CD4-positive, alpha-beta T cell treated with Interleukin-2 at 100 ng/mL for 4 hours (primary cell): ENCODE measurements around the gene ADGRV1.
"Not testable (repeated sequence)": the region's sequence is repeated elsewhere in the genome, so short reads cannot be mapped to it uniquely, and the experiment has no call there.

ENCODE experiments used
- DNase-seq: peaks from one replicate; pipeline ENCODE4 v3.0.0-alpha.2; 2020; ENCODE audit warnings: low spot score

Gene ADGRV1

DNA sequence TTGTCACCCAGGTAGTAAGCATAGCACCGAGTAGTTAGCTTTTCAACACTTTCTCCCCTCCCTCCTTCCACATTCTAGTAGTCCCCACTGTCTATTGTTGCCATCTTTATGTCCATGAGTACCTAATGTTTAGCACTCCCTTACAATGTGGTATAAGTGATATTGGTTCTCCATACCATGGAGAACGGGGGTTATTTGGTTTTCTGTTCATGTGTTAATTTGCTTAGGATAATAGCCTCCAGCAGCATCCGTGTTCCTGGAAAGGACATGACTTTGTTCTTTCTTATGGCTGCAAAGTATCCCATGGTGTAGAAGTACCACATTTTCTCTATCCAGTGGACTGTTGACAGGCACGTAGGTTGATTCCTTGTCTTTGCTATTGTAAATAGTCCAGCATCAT is 353.9 kb downstream of the ADGRV1 start:
- no peak for DNase-seq

DNA sequence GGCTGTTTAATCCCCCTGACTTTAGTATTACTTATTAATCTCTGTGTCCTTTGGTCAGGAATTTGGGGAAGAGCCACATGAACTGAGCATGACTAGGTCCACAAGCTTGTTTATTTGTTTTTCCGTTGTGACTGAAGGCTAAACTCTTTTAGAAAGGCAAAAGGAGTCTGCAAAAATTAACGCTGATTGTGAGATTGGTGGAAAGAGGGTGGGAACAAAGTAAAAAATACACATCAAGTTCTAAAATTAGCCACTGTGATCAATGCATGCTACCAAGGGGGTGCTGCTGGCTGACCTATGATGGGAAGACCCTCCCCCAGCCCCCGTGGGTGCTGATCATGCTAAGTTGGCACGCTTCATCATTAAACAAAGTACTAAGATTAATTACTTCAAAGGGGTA is 356.8 kb downstream of the ADGRV1 start:
- DNase-seq: no peak

DNA sequence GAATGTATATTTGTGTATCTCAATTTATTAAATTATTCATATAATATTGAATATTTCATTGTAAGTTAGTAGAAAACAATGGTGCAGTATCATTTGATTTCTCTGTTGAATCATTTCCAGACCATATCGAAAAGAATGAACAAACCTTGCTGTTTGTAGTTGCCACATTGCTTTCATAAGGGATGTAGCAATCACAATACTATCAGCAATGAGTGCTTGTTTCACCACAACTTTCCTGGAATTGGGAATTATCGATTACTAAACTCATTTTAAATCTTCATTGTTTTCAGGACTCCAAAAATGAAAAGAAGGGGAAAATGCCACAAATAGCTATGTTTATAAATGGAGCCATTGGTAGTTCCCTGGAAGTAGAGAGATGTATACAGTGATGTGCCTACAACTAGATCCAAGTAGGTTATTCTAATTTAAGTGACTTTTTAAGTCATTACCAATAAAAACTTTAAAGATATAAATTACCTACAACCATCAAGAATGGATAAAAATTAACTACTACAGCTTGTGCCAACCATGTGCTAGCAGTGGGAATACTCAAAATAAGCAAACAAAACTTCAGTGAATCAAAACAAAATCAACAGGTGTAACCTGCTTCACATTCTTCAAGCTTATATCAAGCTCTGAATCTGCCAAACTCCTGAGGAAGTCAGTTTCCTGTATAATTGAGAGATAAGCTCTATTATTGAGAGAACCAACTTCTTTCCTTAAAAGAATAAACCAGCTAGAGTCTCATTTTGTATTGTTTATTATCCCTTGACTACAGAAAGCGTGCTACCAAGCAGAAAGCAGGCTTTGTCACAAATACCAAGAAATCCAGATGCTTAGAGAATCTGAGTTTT is 358.6 kb downstream of the ADGRV1 start:
- no peak for DNase-seq

GRCh38 chr5:90917928-90918668 is 359.5 kb downstream of the ADGRV1 start:
- no peak for DNase-seq

- DNase-seq: no peak
These were observed 362.9 kb downstream of the ADGRV1 start for GRCh38 chr5:90921418-90921973.

DNA sequence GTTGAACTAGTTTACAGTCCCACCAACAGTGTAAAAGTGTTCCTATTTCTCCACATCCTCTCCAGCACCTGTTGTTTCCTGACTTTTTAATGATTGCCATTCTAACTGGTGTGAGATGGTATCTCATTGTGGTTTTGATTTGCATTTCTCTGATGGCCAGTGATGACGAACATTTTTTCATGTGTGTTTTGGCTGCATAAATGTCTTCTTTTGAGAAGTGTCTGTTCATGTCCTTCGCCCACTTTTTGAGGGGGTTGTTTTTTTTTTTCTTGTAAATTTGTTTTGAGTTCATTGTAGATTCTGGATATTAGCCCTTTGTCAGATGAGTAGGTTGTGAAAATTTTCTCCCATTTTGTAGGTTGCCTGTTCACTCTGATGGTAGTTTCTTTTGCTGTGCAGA is 365.6 kb downstream of the ADGRV1 start:
- DNase-seq: not testable (repeated sequence)

DNA sequence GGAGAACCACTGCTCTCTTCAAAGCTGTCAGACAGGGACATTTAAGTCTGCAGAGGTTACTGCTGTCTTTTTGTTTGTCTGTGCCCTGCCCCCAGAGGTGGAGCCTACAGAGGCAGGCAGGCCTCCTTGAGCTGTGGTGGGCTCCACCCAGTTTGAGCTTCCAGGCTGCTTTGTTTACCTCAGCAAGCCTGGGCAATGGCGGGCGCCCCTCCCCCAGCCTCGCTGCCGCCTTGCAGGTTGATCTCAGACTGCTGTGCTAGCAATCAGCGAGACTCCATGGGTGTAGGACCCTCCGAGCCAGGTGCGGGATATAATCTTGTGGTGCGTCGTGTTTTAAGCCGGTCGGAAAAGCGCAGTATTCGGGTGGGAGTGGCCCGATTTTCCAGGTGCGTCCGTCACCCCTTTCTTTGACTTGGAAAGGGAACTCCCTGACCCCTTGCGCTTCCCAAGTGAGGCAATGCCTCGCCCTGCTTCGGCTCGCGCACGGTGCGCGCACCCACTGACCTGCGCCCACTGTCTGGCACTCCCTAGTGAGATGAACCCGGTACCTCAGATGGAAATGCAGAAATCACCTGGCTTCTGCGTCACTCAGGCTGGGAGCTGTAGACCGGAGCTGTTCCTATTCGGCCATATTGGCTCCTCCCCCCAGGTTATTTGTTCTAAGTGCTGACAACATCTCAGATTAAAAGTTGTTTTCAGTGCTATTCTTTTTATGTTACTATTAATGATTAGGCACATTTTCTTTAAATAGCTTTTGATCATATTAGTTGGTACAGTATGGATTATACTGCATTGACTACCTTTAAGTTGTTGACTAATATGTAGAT is 370.6 kb downstream of the ADGRV1 start:
- not testable (repeated sequence) for DNase-seq

DNA sequence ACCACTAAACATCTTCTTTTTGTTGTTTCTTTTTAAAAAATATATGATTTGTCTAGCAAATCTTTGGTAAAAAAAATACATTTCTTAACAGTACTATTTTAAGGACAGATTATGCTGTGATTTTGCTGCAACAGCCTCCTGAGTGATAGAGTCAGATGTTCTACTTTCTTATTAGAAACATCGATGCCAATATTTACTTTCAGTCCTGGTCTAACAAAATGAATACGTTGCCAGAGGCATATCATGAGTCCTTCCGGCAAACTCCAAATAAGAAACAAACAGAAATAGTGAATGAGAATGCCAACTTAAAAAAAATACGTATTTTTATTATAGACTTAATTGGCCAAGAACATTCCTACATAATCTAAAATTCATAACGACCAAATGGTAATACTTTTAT is 371.5 kb downstream of the ADGRV1 start:
- DNase-seq: no peak

DNA sequence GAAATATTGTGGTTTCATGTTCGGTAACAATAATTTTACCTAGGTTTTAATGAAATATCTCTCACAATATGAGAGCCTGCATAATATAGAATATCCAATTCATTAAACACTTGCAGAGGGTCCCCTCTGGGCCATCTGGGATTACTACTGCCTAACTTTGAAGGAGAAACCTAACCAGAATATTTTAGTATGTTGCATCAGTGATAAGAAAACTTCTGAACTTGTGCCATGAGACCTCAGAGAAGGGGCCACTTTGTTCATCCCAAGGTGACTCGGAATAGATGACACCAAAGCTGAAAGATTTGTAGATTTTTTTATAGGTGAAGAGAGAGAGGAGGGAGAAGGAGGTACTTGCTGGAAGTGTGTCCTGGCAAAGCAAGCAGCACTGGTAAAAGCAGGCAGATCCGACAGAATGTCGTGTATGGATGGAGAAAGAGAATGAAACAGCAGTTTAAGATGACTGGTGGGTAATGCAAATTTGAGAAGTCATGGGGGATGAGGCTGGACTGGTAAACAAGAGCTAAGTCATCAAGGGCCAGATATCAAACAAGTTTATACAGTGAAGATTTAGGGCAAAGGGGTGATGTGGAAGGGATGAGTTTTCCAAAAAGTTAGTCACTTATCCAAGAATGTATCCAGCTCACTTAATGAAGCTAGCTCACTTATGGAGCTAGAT is 372.3 kb downstream of the ADGRV1 start:
- DNase-seq: no peak

GRCh38 chr5:90932052-90932699 is 373.6 kb downstream of the ADGRV1 start:
- DNase-seq: peak; percentile 50

GRCh38 chr5:90933298-90933697 is 374.7 kb downstream of the ADGRV1 start:
- no peak for DNase-seq

- DNase-seq: no peak
These were observed 375.6 kb downstream of the ADGRV1 start for GRCh38 chr5:90934091-90934719.

DNA sequence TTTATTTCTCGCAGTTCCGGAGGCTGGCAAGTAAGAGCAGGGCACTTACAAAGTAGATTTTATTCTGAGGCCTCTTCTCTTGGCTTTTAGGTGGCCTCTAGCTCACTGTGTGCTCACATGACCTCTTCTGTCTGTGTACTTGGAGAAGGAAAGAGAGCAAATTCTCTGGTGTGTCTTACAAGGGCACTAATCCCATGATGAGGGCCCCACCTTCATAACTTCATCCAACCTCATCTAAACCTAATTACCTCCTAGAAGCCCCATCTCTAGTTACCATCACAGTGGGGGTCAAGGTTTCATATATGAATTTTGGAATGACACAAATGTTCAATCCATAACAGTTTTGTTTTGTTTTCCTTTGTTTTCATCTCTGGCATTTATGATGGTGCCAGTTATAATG is 376.1 kb downstream of the ADGRV1 start:
- DNase-seq: no peak

GRCh38 chr5:90939211-90939610 is 380.6 kb downstream of the ADGRV1 start:
- no peak for DNase-seq

- peak; percentile 31 for DNase-seq
These were observed 381.8 kb downstream of the ADGRV1 start for GRCh38 chr5:90940227-90940995.

- no peak for DNase-seq
These were observed 382.6 kb downstream of the ADGRV1 start for GRCh38 chr5:90941002-90941720.

DNA sequence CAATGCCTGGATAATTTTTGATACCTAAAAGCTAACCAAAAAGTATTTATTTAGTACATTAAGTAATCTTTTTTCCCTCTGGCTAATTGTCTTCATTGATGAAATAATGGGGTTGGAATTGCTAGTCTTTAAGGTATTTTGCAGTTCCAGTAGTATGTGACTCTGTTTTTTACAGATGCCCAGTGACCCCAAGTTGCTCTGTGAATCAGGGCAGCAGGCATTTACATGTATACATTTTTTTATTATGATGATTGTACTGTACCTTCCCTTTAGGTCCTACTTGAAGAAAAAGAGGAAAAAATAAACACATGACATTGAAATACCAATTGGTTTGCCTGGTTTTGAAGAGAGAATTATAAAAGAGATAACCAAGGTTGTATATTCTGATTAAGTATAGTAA is 385.5 kb downstream of the ADGRV1 start:
- DNase-seq: no peak

- DNase-seq: no peak
These were observed 389.1 kb downstream of the ADGRV1 start for GRCh38 chr5:90947667-90948066.

DNA sequence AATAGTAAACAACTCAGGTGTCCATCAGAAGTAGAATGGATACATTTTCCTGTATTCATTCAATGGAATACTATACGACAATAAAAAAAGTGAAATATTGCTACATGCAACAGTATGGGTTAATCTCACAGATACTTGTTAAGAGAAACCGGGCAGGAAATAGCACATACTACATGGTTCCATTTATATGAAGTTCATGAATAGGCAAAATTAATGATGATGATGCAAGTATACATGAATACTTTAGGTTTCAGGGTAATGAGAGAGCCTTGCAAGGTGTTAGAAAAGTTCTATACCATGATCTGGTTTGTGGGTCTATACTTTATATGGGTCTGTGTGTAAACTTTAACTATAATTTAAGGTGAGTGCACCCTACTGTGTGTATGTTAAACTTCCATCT is 390.4 kb downstream of the ADGRV1 start:
- no peak for DNase-seq
